Measurements from ENCODE around the gene SPIRE1.

- TF ChIP-seq POLR2A (IDR thresholded peaks at IDR 0.05): no peak
- TF ChIP-seq, protein P1, sequence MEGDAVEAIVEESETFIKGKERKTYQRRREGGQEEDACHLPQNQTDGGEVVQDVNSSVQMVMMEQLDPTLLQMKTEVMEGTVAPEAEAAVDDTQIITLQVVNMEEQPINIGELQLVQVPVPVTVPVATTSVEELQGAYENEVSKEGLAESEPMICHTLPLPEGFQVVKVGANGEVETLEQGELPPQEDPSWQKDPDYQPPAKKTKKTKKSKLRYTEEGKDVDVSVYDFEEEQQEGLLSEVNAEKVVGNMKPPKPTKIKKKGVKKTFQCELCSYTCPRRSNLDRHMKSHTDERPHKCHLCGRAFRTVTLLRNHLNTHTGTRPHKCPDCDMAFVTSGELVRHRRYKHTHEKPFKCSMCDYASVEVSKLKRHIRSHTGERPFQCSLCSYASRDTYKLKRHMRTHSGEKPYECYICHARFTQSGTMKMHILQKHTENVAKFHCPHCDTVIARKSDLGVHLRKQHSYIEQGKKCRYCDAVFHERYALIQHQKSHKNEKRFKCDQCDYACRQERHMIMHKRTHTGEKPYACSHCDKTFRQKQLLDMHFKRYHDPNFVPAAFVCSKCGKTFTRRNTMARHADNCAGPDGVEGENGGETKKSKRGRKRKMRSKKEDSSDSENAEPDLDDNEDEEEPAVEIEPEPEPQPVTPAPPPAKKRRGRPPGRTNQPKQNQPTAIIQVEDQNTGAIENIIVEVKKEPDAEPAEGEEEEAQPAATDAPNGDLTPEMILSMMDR (IDR thresholded peaks at IDR 0.05): no peak
- TF ChIP-seq EP300 (IDR thresholded peaks at IDR 0.05): no peak
Measured at GRCh38 chr18:12485479-12486105, 172.3 kb downstream of the SPIRE1 start.
